Activated CD4-positive, CD25-positive, alpha-beta regulatory T cell treated with anti-CD3 and anti-CD28 coated beads, Interleukin-2, amount 50 U/mL, for 24 hours (primary cell): ENCODE data around the gene LRRC45.

Source experiments
- ATAC-seq, 2 donors: fragments of 150-1000 bp; cut with Tn5 transposase; one replicate each; pipeline ENCODE4 v1.10.0; 2021; ENCODE audit warnings: mild to moderate bottlenecking in 1 of 2, moderate library complexity in 1 of 2

The LRRC45 gene

GRCh38 chr17:82053130-82053529 is 30.0 kb downstream of the LRRC45 start:
- ATAC-seq = no peak

DNA sequence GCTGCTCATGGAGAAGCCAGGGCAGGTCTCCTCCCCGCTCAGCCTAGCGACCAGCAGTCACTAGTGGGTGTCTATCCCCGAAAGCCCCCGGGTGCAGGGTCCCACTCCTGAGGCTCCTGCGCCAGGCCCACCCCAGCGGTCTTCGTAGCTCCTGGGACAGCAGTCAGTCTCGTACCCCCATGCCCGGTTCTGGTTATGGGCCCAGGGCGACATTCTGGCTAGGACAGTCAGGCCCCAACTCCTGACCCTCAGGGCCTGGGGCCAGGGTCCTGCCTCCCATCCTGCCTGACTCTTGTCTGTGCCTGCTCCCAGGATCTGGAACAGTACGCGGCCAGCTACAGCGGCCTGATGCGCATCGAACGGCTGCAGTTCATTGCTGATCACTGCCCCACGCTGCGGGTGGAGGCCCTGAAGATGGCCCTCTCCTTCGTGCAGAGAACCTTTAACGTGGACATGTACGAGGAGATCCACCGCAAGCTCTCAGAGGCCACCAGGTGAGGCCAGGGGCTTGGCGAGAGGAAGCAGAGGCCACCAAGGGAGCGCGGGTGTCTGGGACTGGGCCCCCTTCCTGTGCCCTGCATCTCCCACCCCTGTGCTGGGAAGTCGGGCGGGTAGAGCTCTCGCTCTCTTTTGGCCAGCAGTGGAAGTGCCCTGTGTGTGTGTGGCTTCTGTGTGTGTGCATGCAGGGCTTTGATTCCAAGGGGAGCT is 30.6 kb downstream of the LRRC45 start:
- no peak for ATAC-seq

- ATAC-seq = no peak
Observed at GRCh38 chr17:82054351-82055022, 31.4 kb downstream of the LRRC45 start.

DNA sequence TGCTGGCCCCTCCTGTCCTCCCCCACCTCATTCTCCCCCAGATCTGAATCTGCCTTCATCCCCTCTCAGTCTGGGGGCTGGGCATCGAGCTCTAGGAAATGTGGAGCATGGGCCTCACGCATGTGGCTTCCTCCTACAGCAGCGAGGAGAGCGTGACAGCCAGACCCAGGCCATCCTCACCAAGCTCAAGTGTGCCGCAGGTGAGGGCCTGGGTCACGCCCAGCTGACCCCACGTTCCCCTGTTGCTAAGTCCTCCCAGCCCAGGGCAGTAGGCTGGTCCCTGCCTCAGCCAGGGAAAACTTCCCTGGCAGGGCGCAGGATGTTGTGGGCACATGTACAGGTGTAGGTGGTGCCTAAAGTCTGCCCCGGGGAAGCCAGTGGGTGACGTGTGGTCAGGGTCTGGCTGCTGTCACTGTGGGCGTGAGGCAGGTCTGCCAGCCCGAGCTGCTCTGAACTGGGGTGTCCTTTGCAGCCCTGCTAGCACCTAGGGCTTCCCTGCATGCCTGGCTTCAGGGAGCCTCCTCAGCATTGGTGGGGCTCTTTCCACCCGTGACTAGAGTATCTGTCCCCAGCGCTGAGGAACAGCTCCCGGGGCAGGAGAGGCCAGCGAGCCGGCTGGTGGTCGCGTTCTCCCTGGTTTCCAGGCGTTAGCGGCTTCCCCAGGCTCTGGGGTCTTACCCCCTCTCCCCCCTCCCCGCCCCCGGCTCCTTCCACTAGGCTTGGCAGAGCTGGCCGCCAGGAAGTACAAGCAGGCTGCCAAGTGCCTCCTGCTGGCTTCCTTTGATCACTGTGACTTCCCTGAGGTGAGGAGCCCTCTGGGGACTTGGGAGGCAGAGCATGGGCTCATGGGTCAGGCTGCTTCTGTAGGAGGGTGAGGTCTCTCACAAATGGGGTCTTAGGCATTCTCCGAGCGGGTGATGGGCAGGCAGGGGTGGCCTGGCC is 32.2 kb downstream of the LRRC45 start:
- no peak for ATAC-seq

DNA sequence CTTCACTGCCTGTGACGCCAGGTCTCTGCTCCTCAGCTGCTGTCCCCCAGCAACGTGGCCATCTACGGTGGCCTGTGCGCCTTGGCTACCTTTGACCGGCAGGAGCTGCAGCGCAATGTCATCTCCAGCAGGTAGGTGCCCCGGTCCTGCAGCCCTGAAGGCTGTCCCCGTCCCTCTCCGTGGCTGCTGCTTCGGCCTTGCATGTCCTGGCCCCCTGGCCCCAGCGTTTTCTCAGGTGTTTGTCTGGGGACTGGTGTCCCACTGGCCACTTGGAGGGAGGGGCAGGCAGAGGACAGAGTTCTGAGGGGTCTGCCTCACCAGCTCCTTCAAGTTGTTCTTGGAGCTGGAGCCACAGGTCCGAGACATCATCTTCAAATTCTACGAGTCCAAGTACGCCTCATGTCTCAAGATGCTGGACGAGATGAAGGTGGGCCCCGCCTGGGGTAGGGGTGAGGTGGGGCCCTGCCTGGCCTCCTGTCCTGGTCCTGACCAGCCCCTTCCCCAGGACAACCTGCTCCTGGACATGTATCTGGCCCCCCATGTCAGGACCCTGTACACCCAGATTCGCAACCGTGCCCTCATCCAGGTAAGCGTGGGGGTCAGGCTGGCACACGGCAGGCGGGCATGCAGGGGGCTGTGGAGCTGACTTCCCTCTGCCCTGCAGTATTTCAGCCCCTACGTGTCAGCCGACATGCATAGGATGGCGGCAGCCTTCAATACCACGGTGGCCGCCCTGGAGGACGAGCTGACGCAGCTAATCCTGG is 33.0 kb downstream of the LRRC45 start:
- ATAC-seq = no peak

DNA sequence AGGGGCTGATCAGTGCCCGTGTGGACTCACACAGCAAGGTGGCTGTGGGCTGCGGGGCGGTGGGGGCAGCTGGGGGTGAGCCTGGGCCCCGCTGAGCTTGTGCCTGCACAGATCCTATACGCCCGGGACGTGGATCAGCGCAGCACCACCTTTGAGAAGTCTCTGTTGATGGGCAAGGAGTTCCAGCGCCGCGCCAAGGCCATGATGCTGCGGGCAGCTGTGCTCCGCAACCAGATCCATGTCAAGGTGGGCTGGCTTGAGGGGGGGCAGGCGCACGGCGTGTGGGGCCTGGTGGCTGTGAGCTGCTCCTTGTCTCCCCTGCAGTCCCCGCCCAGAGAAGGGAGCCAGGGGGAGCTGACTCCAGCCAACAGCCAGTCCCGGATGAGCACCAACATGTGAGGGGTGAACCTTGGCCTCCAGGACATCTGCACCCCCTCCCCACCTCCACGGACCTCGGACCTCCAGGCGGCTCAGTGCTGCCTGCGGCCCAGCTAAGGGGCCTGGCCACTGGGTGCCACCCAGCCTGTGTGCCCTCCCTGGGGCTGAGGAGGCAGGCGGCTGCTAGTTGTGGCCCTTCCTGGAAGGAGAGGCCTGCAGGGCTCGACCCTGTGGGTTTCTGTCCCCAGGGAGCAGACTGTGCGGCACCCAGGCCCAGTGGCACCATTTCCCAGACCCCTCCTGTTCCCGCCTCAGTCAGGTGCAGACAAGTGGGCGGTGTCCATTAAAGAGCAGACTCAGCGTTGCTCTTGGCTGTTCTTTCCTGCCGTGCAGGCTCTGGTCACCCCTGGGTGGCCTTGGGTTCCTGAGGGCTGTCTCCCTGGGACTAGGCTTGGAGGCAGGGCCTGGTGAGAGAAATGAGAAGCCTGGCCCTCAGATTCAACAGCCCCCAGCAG is 33.9 kb downstream of the LRRC45 start:
- ATAC-seq = no peak

DNA sequence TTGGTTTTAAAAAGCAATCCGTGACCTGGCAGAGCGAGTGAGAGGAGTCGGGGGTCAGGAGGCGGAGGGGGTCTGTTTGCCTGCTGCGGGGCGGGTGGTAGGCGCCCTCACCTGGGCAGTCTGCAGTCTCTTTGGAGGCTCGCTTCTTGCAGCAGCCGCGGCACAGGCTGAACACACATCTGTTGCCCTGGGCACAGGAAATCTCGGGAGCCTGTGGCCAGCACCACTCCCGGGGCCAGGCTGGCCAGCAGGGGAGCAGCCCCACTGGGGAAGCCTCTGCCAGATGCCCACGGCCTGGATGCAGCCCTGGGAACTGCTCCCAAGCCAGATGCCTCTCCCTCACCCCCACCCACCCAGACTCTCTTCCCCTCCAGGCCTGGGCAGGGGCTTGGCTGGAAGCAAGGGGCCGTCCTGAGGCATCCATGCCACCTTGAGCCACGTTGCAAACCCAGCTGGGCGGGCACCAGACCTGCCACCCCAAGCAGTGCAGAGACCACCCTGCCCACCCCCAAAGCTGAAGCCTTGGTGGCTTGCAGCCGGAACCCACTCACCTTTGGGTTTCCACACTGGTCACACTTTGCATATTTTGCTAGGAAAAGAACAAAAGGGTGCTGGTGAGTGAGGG is 35.2 kb downstream of the LRRC45 start:
- ATAC-seq = no peak

GRCh38 chr17:82058855-82059249 is 35.7 kb downstream of the LRRC45 start:
- ATAC-seq = no peak

DNA sequence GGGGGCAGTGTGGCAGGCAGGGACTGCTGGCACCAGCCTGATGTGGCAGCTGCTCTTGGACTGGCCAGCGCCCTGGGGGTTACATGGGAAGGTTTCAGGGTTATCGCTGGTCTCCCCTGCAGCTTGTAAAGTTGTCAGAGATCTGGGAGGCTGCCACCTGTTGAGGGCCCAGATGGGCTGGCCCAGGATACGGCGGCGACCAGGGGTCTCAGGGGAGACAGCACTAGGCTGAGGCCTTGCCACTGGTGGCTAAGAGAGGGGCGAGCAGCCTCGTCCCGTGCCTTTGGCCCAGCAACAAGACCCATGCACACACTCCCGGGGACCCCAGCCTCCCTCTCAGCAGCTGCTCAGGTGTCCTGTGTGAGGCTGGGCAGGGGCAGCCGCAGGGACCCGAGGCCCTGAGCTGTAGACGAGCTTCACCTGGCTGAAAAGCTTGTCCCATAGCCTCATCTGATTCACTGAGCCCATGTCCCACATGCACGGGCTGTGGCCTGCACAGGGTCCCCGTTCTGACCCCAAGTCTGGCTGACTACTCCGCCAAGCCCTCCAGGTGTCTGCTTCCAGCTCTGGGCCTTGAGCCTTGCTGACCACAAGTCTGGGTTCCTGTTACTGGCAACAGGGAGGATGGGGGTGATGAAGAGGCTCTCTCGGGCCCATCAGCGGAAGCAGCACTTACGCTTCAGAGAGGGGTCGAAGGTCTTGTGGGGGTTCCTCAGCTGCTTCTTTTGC is 36.3 kb downstream of the LRRC45 start:
- ATAC-seq = no peak

DNA sequence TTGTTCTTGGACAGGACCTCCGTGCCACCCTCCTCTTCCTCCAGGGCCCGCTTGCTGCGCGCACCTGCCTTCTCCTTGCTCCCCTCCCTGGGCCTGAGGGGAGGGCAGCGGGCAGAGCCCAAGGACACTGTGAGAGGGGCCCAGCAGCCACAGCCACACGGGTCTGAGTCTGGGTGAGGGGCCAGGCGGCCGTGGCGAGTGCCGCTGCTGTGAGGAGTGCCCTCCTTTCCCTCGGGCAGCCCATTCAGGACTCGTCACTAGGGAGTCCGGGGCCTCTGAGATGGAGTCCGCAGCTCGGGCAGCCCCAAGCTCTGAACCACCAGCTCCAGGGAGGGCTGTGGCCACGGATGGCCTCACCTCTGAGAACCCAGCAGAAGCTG is 36.9 kb downstream of the LRRC45 start:
- no peak for ATAC-seq

GRCh38 chr17:82060614-82061013 is 37.5 kb downstream of the LRRC45 start:
- ATAC-seq = no peak

GRCh38 chr17:82061047-82061925 is 38.2 kb downstream of the LRRC45 start:
- ATAC-seq = no peak

DNA sequence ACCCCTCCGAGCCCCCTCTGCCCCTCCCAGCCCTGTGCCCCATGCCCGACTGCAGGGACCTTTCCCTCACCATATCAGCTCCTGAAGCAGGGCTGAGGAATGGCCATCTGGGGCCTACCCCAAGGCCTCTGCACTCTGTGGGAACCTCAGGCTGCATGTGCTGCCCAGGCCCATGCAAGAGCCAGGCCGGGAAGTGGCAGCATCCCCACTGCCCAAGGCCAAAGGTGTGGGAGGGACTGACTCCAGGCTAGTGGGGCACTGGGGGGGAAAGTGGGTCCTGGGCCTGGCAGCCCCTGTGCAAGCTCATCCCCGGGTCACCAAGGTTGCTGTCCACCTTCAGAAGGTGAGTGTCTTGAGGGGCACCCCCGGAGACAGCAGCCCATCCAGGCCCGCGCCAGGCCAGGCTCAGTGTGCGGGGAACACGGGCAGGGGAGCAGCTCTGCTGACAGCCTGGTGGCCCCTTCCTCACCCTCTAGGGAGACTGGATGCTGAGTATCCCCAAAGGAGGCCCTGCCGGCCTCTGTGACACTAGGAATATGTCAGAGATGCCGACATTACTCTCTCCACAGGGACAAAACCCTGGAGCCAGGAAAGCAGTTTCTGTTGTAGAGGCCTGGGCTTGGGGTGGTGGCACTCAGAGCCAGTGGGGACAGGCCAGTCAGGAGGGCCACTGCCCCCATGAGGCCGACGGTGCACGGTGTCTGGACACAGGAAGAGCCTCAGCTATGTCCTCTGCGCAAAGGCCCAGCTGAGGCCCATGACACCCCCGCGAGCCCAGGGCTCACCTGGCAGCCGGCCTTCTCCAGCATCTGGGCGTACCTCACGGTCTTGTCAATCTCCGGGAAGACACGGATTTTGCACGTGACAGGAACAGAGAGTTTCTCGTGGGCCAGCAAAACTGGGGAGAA is 39.2 kb downstream of the LRRC45 start:
- no peak for ATAC-seq

GRCh38 chr17:82062984-82063368 is 39.9 kb downstream of the LRRC45 start:
- no peak for ATAC-seq

DNA sequence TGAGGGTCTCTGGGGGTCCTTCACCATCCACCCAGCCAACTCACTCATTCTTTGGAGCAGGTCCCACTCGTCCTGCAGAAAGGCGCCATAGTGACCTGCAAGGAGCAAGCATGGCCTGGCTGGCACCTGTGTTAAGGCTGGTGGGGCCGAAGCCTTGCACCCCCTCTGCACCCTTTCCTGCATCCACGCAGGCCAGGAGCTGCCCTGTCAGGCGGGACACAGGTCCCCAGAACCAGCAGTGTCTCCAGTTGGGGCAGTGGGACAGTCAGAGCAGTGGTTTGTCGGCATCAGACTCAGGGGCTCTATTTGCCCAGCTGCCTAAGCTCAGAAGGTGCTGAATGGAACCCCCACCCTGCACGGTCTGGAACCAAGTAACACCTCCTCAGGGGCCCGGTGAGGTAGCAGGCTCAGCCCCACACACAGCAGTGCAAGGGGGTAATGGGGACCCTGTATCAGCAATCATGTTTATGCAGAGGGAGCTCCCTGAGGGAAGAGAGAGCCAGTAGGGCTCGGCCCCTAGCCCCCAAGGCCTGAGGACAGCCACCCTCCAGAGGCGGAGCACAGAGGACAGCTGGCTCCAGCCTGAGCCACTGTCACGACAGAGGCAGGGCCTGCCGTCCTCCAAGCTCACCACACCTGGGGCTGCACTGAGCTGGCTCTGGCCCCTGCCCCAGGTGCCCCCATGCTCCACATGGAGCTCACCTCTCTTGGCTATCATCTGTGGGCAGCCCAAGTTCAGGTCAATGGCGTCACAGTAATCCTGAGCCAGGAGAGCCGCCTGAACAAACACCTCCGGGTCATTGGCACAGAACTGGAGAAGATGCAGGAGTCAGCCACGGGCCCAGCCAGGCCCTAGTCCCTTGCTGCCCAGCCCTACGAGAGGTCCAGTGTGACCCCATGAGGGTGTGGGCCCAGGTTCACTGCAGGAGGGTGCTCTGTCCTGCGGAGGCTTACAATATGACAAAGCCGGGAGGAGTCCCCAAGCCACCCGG is 40.6 kb downstream of the LRRC45 start:
- no peak for ATAC-seq

DNA sequence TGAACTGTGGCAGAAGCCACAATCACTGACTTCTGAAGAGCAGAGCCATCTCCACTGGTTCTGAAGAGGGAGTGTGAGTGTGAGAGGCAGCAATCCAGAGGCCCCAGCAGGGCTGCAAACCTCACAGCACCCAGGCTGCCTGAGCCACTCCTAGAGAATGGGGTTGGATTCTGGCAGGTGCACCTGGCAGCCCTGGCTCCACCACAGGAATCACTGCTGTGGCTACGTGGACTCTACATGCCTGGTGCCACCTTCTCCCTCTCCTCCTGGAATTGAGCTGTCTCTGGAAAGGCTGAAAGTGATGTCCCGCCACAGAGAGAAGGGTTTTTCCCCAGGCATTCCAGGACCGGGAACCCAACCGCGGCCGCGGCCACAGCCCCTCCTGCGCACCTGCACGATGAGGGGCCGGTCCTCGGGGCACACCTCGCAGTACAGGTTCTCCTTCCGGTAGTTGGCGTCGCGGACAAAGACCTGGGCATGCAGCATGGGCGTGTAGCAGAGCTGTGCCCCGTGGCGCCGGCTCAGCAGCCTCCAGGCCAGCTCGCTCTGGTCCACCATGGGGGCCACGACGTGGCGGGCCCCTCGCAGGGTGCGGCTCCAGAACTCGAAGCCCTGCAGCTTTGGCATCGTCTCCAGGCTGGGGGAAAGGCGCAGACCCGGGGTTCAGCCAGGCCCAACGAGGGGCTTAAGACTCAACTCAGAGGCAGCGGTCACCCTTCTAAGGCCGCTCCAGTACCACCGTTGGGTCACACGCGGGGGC is 41.5 kb downstream of the LRRC45 start:
- no peak for ATAC-seq
